GM15510 (cell line): ENCODE measurements around the gene SCG3.

Experiments
- POLR2A ChIP-seq: IDR thresholded peaks from 3 replicates; pipeline ENCODE4 v1.6.1; 2011; ENCODE audit warnings: borderline replicate concordance; ENCODE audit not compliant: insufficient read length; ENCODE audit errors: extremely low read depth

The SCG3 gene

DNA sequence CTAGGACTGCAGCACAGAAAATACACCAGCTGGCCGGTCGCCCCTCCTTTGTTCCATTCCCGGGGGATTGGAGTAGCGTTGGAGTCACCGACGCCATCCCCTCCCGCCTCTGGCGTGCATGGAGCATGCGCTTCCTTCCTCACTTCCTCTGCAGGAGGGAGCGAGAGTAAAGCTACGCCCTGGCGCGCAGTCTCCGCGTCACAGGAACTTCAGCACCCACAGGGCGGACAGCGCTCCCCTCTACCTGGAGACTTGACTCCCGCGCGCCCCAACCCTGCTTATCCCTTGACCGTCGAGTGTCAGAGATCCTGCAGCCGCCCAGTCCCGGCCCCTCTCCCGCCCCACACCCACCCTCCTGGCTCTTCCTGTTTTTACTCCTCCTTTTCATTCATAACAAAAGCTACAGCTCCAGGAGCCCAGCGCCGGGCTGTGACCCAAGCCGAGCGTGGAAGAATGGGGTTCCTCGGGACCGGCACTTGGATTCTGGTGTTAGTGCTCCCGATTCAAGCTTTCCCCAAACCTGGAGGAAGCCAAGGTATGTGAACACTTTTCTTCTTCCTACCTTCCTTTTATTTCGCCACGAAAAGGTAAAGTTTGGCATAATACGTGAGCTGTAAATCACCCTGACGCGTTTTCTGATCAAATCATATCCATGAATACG lies at the start of gene SCG3:
Gene SCG3, plus strand, starts transcription at position 201 of the 661 bp plus-strand sequence. Its CDS starts 253 bp downstream, at position 454.
- no peak for TF ChIP-seq POLR2A

DNA sequence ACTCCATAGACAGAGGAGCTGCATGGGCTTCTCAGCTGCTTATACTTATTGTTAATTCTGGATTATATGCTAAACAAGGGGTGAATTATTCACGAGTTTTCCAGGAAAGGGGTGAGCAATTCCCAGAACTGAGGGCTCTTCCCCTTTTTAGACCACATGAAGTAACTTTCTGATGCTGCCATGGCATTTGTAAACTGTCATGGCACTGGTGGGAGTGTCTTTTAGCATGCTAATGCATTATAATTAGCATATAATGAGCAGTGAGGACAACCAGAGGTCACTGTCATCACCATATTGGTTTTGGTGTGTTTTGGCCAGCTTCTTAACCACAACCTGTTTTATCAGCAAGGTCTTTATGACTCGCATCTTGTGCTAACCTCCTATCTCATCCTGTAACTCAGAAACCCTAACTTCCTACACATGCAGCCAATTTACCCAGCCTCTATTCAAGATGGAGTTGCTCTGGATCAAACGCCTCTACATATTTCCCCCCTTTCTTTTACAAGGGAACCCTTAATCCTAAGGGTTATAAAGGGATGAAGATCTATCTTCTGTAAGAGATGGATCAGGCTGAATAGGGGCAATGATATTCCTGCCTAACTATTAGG lies 46.6 kb upstream of the SCG3 start:
- TF ChIP-seq POLR2A = no peak

GRCh38 chr15:51641490-51642130 lies 39.7 kb upstream of the SCG3 start:
- no peak for TF ChIP-seq POLR2A

DNA sequence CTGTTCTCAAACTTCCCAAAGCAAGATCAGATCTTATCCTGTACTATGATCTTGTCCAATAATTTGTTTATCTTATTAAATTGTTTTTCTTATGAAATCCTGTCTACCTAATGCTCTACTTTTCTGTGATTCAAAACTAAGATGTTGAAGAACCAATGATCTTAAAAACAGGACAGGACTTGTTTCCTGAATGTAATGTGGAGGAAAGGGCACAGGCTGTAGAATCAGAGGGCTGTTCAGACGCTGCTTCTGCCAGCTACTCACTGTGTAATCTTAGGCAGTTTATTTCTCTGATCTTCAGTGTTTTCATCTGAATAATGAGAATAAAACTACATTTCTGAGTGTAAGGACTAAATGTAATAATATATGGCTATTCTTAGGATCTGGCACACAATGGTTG lies 38.6 kb upstream of the SCG3 start:
- no peak for TF ChIP-seq POLR2A

- no peak for TF ChIP-seq POLR2A
Measured at GRCh38 chr15:51647128-51647562, 34.2 kb upstream of the SCG3 start.

DNA sequence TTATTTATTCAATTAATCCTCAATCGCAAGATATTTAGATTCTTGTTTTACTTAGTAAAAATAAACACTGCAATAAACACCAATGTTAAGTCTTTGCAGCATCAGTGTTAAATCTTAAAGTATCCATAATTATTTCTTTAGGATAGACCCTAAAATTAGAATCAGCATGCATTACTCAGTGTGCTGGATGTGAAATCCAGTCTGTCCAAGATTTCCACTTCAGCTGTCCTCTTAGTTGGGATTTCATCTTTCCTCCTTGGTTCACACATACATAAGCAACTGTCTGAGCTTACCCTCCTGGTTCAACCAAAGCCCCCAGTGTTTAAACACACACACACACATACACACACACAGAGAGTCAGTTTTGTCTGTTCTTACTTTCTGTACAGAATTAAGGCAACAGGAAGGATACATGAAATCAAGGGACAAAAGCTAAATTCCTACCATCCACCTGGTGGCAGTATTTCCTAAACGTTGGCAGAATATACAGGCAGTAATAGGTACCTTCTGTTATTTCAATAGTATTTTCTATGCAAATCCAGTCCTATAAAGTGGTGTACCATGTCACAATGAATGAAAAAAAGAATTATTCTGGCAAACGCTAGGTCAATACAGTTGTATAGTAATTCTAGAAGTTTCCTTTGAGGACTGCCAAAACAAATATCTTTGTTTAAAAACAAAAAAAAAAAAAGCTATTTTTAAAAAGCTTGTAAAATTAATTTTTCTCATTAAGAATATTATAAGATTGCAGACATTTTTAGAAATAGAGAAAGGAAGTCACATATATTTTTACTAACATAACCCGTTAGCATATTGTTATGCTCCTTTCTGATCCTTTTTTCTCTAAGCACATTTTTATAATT lies 31.4 kb upstream of the SCG3 start:
- TF ChIP-seq POLR2A = no peak

GRCh38 chr15:51652084-51652668 lies 29.1 kb upstream of the SCG3 start:
- TF ChIP-seq POLR2A = no peak

DNA sequence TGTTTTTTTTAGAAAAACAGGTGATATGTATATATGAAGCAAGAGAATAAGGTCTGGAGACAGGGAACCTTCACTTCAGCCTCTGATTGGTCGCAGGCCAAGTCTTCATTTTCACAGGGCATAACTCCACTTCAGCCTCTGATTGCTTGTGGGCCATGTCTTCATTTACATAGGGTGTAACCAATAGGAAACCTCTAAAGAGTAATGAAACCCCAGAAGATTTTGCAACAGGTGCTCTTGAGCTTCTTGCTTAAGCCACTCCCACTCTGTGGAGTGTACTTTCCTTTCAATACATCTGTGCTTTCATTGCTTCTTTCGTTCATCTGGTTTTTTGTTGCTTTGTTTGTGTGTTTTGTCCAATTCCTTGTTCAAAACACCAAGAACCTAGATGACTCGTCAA lies 22.6 kb upstream of the SCG3 start:
- TF ChIP-seq POLR2A = no peak

- no peak for TF ChIP-seq POLR2A
Measured at GRCh38 chr15:51661072-51661471, 20.2 kb upstream of the SCG3 start.

- no peak for TF ChIP-seq POLR2A
Measured at GRCh38 chr15:51667478-51667877, 13.8 kb upstream of the SCG3 start.

DNA sequence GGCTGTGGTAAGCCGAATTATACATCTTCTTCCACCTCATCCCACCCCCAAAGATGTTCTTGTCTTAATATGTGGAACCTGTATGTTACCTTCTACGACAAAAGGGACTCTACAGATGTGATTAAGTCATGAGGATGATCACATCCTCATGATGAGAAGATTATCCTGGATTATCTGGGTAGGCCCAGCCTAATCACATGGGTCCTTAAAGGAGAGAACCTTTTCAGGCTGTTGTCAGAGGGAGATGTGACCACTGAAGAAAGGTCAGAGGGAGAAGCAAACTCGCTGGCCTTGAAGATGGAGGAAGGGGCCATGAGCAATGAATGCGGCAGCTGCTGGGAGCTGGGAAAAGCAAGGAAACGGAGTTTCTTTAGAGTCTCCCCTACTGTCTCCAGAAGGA lies 12.9 kb upstream of the SCG3 start:
- TF ChIP-seq POLR2A = no peak

DNA sequence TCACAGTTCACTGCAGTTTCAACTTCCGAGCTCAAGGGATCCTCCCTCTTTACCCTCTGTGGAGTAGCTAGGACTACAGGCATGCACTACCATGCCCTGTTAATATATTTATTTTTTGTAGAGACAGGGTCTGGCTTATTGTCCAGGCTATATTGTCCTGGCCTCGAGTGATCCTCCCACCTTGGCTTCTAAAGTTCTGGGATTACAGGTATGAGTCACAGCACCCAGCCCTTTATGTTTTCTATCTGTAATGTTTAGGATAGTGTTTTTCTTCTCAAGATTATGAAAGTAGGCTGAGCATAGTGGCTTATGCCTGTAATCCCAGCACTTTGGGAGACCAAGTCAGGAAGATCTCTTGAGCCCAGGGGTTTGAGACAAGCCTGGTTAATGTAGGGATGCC lies 11.9 kb upstream of the SCG3 start:
- no peak for TF ChIP-seq POLR2A

DNA sequence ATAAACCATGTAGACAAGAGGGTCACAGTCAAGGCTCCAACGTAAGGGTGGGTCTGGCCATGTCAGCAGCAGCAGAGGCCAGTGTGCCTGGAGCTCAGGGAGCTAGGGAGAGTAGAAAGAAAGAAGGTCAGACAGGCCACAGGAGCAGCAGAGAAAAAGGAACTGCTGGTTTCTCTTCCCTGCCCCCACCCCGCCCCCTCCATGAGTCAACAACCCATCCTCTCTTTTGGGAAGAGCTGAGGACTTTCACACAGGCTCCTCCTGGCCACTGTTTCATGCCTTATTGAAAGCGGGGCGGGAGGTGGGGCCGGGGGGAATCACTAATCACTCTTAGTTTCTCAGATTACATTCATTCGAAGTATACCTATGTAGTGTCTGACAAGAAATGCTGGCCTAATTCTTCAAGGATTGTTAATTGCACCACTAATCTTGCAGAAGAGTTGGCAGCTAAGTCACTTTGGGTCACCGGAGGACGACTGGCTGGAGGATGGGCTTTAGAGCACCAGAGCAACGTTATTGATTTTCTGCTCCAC lies 9.1 kb upstream of the SCG3 start:
- TF ChIP-seq POLR2A = no peak
